Measurements from ENCODE around the gene ZBTB21.

- TF ChIP-seq CTCF (IDR thresholded peaks at IDR 0.05) (no peak), POLR2A (IDR thresholded peaks at IDR 0.05) (no peak), POLR2AphosphoS5 (IDR thresholded peaks at IDR 0.05) (no peak)
These were observed 43.1 kb downstream of the ZBTB21 start for GRCh38 chr21:41966872-41967621.
